WERI-Rb-1 (cell line): ENCODE measurements around the gene ESRRG.
"Not testable (repeated sequence)": the region's sequence is repeated elsewhere in the genome, so short reads cannot be mapped to it uniquely, and the experiment has no call there.

Experiments used
- DNase-seq: peaks from one replicate; pipeline ENCODE4 v3.0.0-alpha.2; 2020
- H3K27ac ChIP-seq: fragments of 250-450 bp; sonication (Bioruptor Pico); 2 replicates; pipeline ENCODE4 v1.5.1; 2020; ENCODE audit warnings: mild to moderate bottlenecking, moderate library complexity
- H3K27me3 ChIP-seq: fragments of 250-450 bp; sonication (Bioruptor Pico); 2 replicates; pipeline ENCODE4 v1.5.1; 2021; ENCODE audit warnings: mild to moderate bottlenecking, low read depth, moderate library complexity; ENCODE audit not compliant: insufficient read depth, severe bottlenecking
- H3K36me3 ChIP-seq: fragments of 250-450 bp; sonication (Bioruptor Pico); 2 replicates; pipeline ENCODE4 v1.5.1; 2020; ENCODE audit warnings: mild to moderate bottlenecking, moderate library complexity
- H3K4me3 ChIP-seq: 2 replicates; pipeline ENCODE4 v1.5.1; 2011; ENCODE audit warnings: low read depth, mild to moderate bottlenecking, control low read depth, low read length
- H3K9me3 ChIP-seq: fragments of 250-450 bp; sonication (Bioruptor Pico); 2 replicates; pipeline ENCODE4 v1.5.1; 2021; ENCODE audit warnings: mild to moderate bottlenecking, moderate library complexity; ENCODE audit not compliant: severe bottlenecking
- TF ChIP-seq, protein P1 (sequence below): IDR thresholded peaks from 2 replicates; pipeline ENCODE4 v1.5.1; 2011; ENCODE audit warnings: low read depth, mild to moderate bottlenecking, control low read depth, inconsistent platforms, low read length

ESRRG gene

DNA sequence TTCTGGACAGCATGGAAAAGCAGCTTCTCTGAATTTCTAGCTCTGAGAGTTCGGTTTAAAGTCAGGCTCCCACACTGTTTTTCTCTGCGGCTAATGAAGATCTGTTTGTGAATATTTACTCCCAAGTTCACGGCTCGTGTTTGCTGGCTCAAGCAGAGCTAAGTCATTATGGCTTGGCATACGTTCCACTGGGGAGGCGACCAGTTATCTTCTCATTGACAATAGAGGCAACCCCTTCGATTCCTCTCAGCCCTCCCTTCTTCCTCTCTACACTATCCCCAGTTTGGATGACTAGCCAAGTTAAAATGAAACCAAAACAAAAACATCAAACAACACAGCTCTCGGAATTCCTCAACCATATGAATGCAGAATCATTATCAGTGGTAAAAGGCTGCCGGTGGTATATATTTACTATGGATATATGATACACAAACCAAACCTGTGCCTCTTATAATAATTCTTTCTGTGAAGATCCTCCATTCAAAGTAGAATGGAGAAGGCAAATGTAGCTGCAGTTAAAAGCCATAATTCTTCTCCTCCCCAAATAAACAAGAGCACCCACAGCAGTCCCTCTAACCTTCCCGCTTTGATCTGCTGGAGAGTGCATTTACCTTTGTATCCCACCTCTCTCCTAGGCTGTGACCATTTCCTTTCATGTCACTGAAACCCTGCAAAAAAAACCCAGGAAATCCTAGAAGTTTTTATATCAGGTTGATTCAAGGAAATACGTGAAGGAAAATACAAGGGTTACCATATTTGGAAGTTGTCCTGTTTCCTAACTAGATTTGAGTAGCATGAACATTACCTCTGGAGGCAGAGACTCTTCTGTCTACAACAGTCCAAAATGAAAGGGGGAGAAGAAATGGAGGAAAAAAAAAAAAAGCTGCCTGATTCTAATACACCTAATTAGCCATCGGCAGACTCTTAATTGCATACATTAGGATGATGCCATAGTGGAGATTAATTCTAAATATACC lies 191.7 kb downstream of the ESRRG start:
- DNase-seq: no peak
- Histone ChIP-seq H3K4me3 (no peak overlapping the region), H3K27ac (no peak overlapping the region)

DNA sequence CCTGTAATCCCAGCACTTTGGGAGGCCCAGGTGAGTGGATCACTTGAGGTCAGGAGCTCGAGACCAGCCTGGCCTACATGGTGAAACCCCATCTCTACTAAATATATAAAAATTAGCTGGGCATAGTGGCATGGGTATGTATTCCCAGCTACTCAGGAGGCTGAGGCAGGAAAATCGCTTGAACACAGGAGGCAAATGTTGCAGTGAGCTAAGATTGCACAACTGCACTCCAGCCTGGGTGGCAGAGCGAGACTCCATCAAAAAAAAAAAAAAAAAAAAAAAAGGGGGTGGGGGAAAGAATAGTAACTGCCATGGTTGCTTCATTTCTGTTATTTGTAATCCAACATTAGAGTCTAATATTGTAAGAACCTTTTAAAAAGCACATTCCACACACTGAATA lies 193.4 kb downstream of the ESRRG start:
- peaks cover 22% of the 10 kb centered on the region for H3K36me3 ChIP-seq
- not testable (repeated sequence) for DNase-seq, H3K27ac ChIP-seq, H3K4me3 ChIP-seq, H3K9me3 ChIP-seq, H3K27me3 ChIP-seq

More for the DNA sequence above, 191.7 kb downstream of the ESRRG start:
- TF ChIP-seq, protein P1, sequence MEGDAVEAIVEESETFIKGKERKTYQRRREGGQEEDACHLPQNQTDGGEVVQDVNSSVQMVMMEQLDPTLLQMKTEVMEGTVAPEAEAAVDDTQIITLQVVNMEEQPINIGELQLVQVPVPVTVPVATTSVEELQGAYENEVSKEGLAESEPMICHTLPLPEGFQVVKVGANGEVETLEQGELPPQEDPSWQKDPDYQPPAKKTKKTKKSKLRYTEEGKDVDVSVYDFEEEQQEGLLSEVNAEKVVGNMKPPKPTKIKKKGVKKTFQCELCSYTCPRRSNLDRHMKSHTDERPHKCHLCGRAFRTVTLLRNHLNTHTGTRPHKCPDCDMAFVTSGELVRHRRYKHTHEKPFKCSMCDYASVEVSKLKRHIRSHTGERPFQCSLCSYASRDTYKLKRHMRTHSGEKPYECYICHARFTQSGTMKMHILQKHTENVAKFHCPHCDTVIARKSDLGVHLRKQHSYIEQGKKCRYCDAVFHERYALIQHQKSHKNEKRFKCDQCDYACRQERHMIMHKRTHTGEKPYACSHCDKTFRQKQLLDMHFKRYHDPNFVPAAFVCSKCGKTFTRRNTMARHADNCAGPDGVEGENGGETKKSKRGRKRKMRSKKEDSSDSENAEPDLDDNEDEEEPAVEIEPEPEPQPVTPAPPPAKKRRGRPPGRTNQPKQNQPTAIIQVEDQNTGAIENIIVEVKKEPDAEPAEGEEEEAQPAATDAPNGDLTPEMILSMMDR: no peak
- no peaks in the 10 kb centered on the region for H3K9me3 ChIP-seq
- H3K36me3 ChIP-seq: peaks cover 16% of the 10 kb centered on the region
- H3K27me3 ChIP-seq: no peaks in the 10 kb centered on the region

DNA sequence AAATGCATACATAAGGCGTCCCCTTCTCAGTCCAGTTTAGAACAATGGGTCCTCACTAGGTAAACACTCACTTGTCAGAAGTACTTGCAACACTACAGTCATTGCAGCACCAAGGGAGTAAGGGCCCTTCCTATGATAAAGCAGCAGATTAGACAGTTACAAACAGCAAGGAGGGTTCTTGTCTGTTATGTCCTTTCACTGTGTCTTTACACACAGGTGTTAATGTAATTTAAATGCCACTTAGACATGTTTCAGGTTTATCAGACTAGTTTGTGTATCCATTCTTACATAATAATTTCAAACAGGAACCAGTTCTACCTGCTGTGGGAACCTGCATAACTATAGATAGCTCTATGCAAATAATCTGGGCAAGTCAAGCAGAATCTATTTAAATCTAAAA lies 194.4 kb downstream of the ESRRG start:
- Histone ChIP-seq H3K27me3 (no peaks in the 10 kb centered on the region), H3K36me3 (peaks cover 20% of the 10 kb centered on the region), H3K27ac (no peak overlapping the region), H3K9me3 (no peaks in the 10 kb centered on the region), H3K4me3 (no peak overlapping the region)
- DNase-seq: no peak
- TF ChIP-seq, protein P1: no peak

DNA sequence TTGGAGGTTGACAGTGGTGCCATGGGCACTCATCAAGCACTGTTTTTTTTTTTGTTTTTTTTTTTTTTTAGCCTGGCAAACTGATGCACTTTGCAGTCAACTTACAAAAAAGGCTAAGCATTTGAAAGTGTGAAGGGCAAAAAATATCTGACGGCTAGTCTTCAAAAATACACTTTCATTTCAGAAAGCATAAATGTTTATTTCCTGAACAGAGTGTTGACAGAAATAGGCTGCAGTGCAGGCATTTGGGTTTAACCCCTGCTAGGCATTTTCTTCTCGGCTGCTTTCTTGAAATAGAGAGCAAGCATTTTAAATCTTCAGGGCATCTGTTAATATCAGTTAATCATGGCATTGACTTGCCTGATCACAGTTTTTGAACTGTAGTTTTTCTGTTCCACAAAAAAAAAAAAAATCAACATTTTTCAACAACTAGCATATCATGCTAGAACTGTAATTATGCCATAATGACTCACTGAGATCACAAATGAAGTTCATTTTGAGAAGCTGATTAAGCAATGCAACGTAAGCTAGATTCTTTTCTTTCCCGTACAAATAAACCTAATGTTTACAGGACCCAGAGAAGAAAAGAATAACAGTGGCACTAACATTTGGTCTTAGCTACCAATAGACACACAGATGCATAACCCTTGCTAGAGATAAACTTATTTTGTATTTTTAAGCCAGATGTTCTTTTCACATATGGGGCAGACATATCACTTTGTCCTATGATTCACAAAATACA lies 199.6 kb downstream of the ESRRG start:
- DNase-seq: no peak
- no peaks in the 10 kb centered on the region for H3K9me3 ChIP-seq
- TF ChIP-seq, protein P1: no peak
- H3K4me3 ChIP-seq: no peak overlapping the region
- H3K27ac ChIP-seq: no peak overlapping the region
- H3K36me3 ChIP-seq: peaks cover 23% of the 10 kb centered on the region
- H3K27me3 ChIP-seq: no peaks in the 10 kb centered on the region

DNA sequence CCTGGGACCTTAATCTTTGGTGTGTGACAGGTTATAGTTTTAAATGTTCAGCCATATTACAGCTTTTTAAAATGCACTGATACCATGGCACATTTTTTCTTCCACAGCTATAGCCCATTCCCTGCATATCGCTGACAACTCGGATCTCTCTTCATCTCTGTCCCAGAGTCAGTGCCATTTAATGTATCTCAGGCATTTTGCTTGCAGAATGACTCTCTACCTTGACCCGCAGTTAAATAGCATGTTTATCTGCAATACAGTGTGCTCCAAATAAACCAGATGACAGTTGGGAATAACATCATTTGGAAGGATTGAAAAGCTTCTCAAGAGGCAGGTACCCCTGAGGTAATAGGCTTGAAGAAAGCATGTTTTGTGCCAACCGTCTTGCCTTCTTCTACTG lies 200.2 kb downstream of the ESRRG start:
- H3K27me3 ChIP-seq: no peaks in the 10 kb centered on the region
- DNase-seq: no peak
- no peak overlapping the region for H3K4me3 ChIP-seq
- TF ChIP-seq, protein P1: no peak
- no peaks in the 10 kb centered on the region for H3K9me3 ChIP-seq
- no peak overlapping the region for H3K27ac ChIP-seq
- H3K36me3 ChIP-seq: peaks cover 29% of the 10 kb centered on the region

DNA sequence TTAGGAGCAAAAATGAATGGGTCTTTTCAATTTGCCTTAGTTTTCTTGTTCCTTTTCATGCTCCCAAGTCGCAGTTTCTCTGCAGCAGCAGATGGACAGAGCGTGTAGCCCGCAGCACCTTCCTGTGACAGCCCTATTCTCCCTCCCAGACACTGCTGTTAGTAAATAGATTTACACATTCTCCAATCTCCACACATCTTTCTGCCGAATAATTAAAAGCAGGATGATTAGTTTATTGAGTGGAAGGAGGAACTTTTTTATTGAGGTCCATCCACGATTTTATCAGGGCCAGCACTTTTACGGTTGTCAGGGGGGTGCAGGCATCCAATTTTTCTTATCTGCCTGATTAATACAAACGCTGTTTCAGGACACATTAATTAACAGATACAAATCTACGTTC lies 201.8 kb downstream of the ESRRG start:
- Histone ChIP-seq H3K9me3 (no peaks in the 10 kb centered on the region), H3K36me3 (peaks cover 28% of the 10 kb centered on the region), H3K27ac (no peak overlapping the region), H3K4me3 (no peak overlapping the region), H3K27me3 (no peaks in the 10 kb centered on the region)
- DNase-seq: no peak
- TF ChIP-seq, protein P1: no peak
